PC-9 (cell line): Measurements from ENCODE around the gene BRINP3.

ENCODE experiments used
- EZH2 ChIP-seq: fragments of 200-600 bp; sonication (generic); IDR thresholded peaks from 2 replicates; pipeline ENCODE4 v1.8.0; 2017; ENCODE audit warnings: antibody characterized with exemption, low read depth
- TF ChIP-seq, protein P1 (sequence below): fragments of 200-600 bp; sonication (generic); conservative IDR thresholded peaks from 2 replicates; pipeline ENCODE4 v1.6.1; 2017; ENCODE audit warnings: mixed run types, antibody characterized with exemption, mild to moderate bottlenecking, moderate library complexity

DNA sequence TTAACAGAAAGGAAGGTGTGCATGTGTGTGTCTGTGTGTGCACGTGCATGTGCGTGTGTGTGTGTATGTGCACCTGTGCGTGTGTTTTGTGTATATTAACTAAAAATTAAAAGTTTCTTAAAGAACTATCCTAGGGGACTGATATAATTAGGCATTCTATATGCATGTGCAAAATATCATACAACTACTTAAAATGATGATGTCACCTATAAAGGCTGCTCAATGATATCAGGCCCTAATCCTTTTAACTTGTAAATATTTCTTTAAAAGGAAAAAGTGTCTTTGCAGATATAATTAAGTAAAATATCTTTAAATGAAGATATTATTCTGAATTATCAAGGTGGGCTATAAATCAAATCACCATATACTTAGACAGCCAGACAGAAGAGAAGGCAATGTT, 64.5 kb downstream of the BRINP3 start:
- TF ChIP-seq, protein P1, sequence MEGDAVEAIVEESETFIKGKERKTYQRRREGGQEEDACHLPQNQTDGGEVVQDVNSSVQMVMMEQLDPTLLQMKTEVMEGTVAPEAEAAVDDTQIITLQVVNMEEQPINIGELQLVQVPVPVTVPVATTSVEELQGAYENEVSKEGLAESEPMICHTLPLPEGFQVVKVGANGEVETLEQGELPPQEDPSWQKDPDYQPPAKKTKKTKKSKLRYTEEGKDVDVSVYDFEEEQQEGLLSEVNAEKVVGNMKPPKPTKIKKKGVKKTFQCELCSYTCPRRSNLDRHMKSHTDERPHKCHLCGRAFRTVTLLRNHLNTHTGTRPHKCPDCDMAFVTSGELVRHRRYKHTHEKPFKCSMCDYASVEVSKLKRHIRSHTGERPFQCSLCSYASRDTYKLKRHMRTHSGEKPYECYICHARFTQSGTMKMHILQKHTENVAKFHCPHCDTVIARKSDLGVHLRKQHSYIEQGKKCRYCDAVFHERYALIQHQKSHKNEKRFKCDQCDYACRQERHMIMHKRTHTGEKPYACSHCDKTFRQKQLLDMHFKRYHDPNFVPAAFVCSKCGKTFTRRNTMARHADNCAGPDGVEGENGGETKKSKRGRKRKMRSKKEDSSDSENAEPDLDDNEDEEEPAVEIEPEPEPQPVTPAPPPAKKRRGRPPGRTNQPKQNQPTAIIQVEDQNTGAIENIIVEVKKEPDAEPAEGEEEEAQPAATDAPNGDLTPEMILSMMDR, result no peak
- TF ChIP-seq EZH2, result no peak
